Effector memory CD4-positive, alpha-beta T cell (primary cell): ENCODE data around the gene SGSH.

Experiments used
- DNase-seq, 3 donors: peaks; one replicate each; pipeline ENCODE4 v3.0.0-alpha.2; 2020
- H3K27ac ChIP-seq: 2 replicates; pipeline ENCODE4 v1.7.0; 2013; ENCODE audit warnings: mild to moderate bottlenecking, low read length, moderate library complexity; ENCODE audit not compliant: insufficient read depth, poor library complexity, severe bottlenecking
- H3K27me3 ChIP-seq: replicated peaks from 2 replicates; pipeline ENCODE4 v1.7.0; 2013; ENCODE audit warnings: mild to moderate bottlenecking, low read length; ENCODE audit not compliant: insufficient read depth, control insufficient read depth, poor library complexity, severe bottlenecking
- H3K36me3 ChIP-seq: 2 replicates; pipeline ENCODE4 v1.7.0; 2013; ENCODE audit warnings: mild to moderate bottlenecking, low read length, moderate library complexity; ENCODE audit not compliant: control insufficient read depth, insufficient read depth
- H3K4me1 ChIP-seq: 2 replicates; pipeline ENCODE4 v1.7.0; 2013; ENCODE audit warnings: low read length, mild to moderate bottlenecking; ENCODE audit not compliant: control insufficient read depth, insufficient read depth, poor library complexity, severe bottlenecking
- H3K4me3 ChIP-seq: 2 replicates; pipeline ENCODE4 v1.7.0; 2013; ENCODE audit warnings: low read length, low read depth, mild to moderate bottlenecking; ENCODE audit not compliant: insufficient read depth, poor library complexity, severe bottlenecking
- H3K9me3 ChIP-seq: 2 replicates; pipeline ENCODE4 v1.7.0; 2013; ENCODE audit warnings: mild to moderate bottlenecking, low read length, moderate library complexity; ENCODE audit not compliant: control insufficient read depth

The SGSH gene

DNA sequence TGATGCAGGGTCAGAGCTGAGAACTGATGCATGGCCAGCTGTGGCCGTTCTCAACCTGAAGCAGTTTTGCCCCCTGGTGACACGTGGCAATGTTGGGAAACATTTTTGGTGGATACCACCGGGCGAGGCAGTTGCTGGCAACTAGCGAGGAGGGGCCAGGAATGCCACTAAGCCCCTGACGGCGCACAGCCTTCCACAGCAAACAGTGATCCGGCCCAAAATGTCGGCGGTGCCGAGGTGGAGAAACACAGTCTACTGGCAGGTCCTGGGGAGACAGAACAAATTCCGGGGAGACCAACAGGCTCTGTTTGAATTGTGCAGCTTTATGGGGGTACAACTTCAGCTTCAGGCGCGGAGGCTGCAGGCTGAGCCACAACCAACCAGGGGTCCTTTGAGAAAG, 8.3 kb upstream of the SGSH start:
- no peaks in the 10 kb centered on the region for H3K27me3 ChIP-seq
- no peak overlapping the region for H3K27ac ChIP-seq
- no peak overlapping the region for H3K4me3 ChIP-seq
- no peaks in the 10 kb centered on the region for H3K4me1 ChIP-seq
- no peak for DNase-seq
- H3K36me3 ChIP-seq, result peaks cover 15% of the 10 kb centered on the region
- H3K9me3 ChIP-seq, result peaks cover 8% of the 10 kb centered on the region

DNA sequence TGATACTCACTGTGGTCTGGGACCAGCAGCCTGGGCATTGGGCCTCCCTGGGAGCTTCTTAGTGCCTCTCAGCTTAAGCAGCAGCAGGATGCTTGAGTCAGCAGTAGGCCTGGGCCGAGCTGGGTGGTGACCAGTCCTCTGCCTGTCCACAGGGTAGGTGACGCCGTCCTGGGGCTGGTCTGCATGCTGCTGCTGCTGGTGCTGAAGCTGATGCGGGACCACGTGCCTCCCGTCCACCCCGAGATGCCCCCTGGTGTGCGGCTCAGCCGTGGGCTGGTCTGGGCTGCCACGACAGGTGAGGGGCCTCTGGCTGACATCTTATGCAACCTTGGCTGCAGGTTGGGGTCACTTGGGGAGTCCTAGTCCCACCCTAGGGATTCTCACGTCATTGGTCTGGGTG, 7.5 kb upstream of the SGSH start:
- DNase-seq, result no peak
- Histone ChIP-seq H3K27me3 (no peaks in the 10 kb centered on the region), H3K36me3 (peaks cover 11% of the 10 kb centered on the region), H3K9me3 (peaks cover 6% of the 10 kb centered on the region), H3K27ac (no peak overlapping the region), H3K4me3 (no peak overlapping the region), H3K4me1 (no peaks in the 10 kb centered on the region)

DNA sequence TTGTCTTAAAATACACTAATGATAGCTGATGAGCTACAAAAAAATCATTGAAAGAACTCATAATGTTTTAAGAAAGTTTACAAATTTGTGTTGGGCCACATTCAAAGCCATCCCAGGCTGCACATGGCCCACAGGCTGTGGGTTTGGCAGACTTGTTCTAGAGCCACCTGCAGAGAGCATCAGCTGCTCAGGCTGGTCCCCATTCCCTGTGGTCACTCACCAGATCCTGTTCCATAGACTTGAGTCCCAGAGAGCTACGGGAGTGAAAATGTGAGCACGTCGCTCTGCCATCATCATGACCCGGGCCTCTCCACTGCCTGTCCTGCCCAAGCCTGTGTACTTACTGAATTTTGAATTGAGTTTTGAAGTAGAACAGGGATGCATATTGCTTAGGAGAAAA, 7.0 kb upstream of the SGSH start:
- peaks cover 1% of the 10 kb centered on the region for H3K9me3 ChIP-seq
- H3K27ac ChIP-seq, result no peak overlapping the region
- no peak overlapping the region for H3K4me3 ChIP-seq
- no peaks in the 10 kb centered on the region for H3K27me3 ChIP-seq
- H3K36me3 ChIP-seq, result peaks cover 6% of the 10 kb centered on the region
- no peak for DNase-seq
- no peaks in the 10 kb centered on the region for H3K4me1 ChIP-seq

DNA sequence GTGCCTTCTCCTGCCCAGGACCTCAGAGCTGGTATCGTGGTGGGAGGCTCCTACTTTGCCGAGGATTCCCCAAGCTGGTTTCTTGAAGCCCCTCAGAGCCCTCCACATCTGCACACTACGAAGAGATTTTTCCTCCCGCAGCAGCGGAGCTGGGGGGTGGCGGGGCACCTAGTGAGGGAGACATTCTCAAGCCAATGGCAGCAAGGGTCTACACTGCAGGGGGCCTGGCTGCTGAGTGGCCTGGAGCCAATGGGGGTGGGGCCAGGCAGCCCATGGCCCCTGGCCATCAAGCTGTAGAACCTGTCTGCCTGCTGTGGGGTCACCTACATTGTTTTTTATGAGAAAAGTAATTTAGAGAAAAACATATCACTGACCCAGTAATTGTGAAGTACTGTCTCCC, 5.1 kb upstream of the SGSH start:
- H3K36me3 ChIP-seq, result no peaks in the 10 kb centered on the region
- H3K27ac ChIP-seq, result no peak overlapping the region
- no peaks in the 10 kb centered on the region for H3K27me3 ChIP-seq
- no peak overlapping the region for H3K4me3 ChIP-seq
- no peak for DNase-seq
- H3K4me1 ChIP-seq, result peaks cover 9% of the 10 kb centered on the region
- no peaks in the 10 kb centered on the region for H3K9me3 ChIP-seq

DNA sequence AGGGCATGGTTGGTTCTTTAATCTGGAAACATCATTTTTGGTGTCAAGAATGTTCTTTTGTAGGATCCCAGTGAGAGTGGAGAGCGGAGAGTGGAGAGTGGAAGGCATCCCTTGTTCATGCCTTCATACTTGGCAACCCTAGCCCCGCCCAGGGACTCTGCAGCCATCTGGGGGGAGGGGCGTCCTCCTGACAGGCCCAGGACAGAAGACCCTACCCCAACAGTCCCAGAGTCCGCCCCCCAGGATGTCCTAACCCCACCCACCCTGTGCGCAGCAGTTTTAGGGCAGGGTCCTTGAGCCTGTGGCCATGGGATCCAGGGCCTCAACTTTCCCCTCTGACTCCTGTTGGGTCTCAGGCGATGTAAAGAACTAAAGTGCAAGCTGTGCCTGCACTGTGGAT, 4.5 kb upstream of the SGSH start:
- Histone ChIP-seq H3K9me3 (no peaks in the 10 kb centered on the region), H3K27me3 (no peaks in the 10 kb centered on the region), H3K27ac (no peak overlapping the region), H3K36me3 (no peaks in the 10 kb centered on the region), H3K4me3 (no peak overlapping the region), H3K4me1 (peaks cover 9% of the 10 kb centered on the region)
- no peak for DNase-seq

DNA sequence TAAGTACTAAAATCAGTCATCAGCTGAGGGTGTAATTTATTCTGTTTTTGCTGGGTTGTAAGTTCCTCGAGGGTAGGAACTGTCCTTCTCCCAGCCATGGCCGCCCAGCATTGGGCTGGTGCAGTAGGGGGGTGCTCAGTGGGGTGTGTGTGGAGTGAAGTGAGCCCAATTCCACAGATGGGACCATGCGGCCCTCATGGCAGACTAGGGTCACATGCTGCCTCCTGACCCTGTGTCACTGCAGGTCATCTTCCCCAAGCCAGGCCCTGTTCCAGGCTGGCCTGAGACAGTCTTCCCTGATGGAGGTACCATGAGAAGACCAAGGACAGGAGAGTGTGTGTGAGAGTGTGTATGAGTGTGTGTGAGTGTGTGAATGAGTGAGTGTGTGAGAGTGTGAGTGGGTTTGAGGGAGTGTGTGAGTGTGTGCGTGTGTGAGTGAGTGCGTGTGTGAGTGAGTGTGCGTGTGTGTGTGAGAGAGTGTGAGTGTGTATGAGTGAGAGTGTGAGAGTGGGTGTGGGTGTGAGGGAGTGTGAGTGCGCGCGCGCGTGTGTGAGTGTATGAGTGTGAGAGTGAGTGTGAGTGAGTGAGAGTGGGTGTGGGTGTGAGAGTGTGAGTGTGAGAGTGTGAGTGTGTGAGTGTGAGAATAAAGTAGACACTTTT, 3.8 kb upstream of the SGSH start:
- Histone ChIP-seq H3K4me1 (peaks cover 13% of the 10 kb centered on the region), H3K36me3 (no peaks in the 10 kb centered on the region), H3K27me3 (no peaks in the 10 kb centered on the region), H3K4me3 (no peak overlapping the region), H3K27ac (no peak overlapping the region), H3K9me3 (no peaks in the 10 kb centered on the region)
- no peak for DNase-seq

DNA sequence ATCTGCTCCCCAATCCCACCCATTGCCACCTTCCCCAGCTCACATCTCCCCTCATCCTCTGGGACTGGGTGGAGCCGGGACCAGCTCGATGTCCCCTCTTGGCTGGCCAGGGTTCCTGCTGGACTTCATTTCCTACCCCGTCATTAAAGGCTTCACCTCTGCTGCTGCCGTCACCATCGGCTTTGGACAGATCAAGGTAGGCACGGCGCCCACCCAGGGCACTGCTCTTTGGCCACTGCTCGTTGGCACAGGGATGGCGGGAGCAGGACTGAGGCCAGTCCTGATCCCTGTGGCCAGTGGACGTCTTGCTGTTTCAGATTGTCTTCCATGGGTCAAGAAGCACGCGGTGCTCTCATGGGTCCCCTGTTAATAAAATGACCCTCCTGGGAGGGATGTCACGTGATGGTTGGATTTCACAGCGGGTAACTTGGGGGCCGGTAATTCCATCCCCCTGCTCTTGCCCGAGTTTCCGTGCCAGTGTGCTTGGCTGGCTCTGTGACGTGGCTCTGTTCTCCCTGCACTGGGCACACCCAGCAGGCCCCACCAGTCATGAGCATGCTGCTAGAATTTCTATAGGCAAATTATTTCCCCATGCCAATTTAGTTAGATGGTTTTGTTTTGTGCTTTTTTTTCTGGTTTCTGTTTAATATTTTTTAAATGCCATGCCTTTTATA, 3.1 kb upstream of the SGSH start:
- Histone ChIP-seq H3K36me3 (no peaks in the 10 kb centered on the region), H3K27me3 (no peaks in the 10 kb centered on the region), H3K4me3 (no peak overlapping the region), H3K9me3 (no peaks in the 10 kb centered on the region), H3K4me1 (peaks cover 20% of the 10 kb centered on the region), H3K27ac (no peak overlapping the region)
- DNase-seq, result no peak

DNA sequence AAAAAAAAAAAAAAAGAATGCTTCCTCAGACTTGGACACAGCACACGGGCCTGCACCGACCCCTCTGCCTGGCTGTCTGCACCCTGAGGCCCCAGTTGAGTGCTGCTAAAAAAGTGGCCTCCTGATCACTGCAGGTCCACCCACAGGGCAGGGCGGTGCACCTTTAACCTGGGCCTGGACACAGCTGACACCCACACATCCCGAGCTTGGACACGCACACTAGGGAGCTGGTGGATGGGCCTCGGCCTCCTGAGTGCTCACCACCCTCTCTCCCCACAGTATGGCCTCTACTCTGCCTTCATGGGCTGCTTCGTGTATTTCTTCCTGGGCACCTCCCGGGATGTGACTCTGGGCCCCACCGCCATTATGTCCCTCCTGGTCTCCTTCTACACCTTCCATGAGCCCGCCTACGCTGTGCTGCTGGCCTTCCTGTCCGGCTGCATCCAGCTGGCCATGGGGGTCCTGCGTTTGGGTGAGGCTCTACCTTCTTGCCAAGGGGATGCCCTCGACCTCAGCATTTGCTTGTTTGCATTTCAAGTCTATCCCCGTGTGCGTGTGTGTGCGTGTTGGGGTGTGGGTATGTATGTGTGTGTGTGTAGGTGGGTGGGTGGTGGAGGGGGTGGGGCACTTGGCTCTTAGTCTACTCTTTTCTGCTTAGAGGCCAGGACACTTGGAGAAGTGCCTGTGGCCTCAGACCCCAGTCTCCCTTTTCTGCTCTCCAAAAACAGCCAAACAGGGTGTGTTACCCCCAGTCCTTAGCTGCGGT, 2.4 kb upstream of the SGSH start:
- Histone ChIP-seq H3K4me1 (peaks cover 27% of the 10 kb centered on the region), H3K27ac (no peak overlapping the region), H3K4me3 (no peak overlapping the region), H3K36me3 (peaks cover 2% of the 10 kb centered on the region), H3K27me3 (no peaks in the 10 kb centered on the region), H3K9me3 (no peaks in the 10 kb centered on the region)
- DNase-seq, result no peak

DNA sequence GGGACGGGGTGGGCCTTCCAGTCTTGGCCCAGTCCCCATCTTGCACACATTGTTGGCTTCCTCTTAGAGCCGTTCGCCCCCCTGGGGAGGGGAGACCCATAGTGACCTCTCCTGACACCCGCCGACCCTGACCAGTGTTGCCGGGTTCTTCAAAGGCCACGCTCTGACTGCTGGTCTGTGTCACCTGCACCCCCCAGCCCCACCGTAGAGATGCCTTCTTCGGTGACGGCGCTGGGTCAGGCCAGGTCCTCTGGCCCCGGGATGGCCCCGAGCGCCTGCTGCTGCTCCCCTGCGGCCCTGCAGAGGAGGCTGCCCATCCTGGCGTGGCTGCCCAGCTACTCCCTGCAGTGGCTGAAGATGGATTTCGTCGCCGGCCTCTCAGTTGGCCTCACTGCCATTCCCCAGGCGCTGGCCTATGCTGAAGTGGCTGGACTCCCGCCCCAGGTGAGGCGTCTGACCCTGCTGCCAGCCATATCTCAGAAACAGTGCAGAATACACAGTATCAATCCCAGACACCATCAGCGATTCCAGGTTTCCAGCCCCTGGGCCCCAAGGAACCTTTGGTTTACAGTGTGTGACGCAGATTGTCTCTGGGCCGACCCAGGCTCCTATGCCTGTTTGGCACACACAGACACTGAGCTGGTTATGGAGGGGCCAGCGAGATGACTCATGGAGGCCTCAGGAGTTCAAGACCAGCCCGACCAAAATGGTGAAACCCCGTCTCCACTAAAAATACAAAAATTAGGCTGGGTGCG, 1.4 kb upstream of the SGSH start:
- H3K4me3 ChIP-seq, result peak overlapping the region; percentile 88
- no peak for DNase-seq
- peaks cover 27% of the 10 kb centered on the region for H3K4me1 ChIP-seq
- H3K9me3 ChIP-seq, result no peaks in the 10 kb centered on the region
- H3K27me3 ChIP-seq, result no peaks in the 10 kb centered on the region
- H3K36me3 ChIP-seq, result peaks cover 9% of the 10 kb centered on the region
- H3K27ac ChIP-seq, result no peak overlapping the region
